ENCODE measurements around the gene DUS4L.

Gene DUS4L

GRCh38 chr7:107599262-107599661, 35.5 kb downstream of the DUS4L start:
- TF ChIP-seq USF1 (IDR thresholded peaks at IDR 0.05) (no peak), MAX (IDR thresholded peaks at IDR 0.05) (no peak), CEBPB (IDR thresholded peaks at IDR 0.05) (no peak), TCF12 (IDR thresholded peaks at IDR 0.05; ENCODE audit: low read depth) (no peak), TAF1 (IDR thresholded peaks at IDR 0.05; ENCODE audit: low read depth) (no peak), NFIC (IDR thresholded peaks at IDR 0.05) (no peak), EP300 (IDR thresholded peaks at IDR 0.05; ENCODE audit: borderline replicate concordance) (no peak), EGR1 (IDR thresholded peaks at IDR 0.05) (no peak), ZBTB7A (IDR thresholded peaks at IDR 0.05; ENCODE audit: low read depth) (no peak), TEAD4 (IDR thresholded peaks at IDR 0.05) (no peak), CREB1 (IDR thresholded peaks at IDR 0.05; ENCODE audit: low read depth) (no peak), RAD21 (IDR thresholded peaks at IDR 0.05; ENCODE audit: low read depth) (no peak), FOXM1 (IDR thresholded peaks at IDR 0.05; ENCODE audit: borderline replicate concordance, low read depth) (no peak), REST (IDR thresholded peaks at IDR 0.05; ENCODE audit: low read depth) (no peak), YY1 (IDR thresholded peaks at IDR 0.05; ENCODE audit: low read depth) (no peak)

- no peak for TF ChIP-seq MAX (IDR thresholded peaks at IDR 0.05)
- TF ChIP-seq EP300 (IDR thresholded peaks at IDR 0.05; ENCODE audit: borderline replicate concordance), result no peak
- TF ChIP-seq EGR1 (IDR thresholded peaks at IDR 0.05), result no peak
- no peak for TF ChIP-seq FOXM1 (IDR thresholded peaks at IDR 0.05; ENCODE audit: borderline replicate concordance, low read depth)
- no peak for TF ChIP-seq NFIC (IDR thresholded peaks at IDR 0.05)
- no peak for TF ChIP-seq USF1 (IDR thresholded peaks at IDR 0.05)
- TF ChIP-seq TEAD4 (IDR thresholded peaks at IDR 0.05), result no peak
- no peak for TF ChIP-seq RAD21 (IDR thresholded peaks at IDR 0.05; ENCODE audit: low read depth)
- no peak for TF ChIP-seq TAF1 (IDR thresholded peaks at IDR 0.05; ENCODE audit: low read depth)
- no peak for TF ChIP-seq TCF12 (IDR thresholded peaks at IDR 0.05; ENCODE audit: low read depth)
These were observed 37.0 kb downstream of the DUS4L start for GRCh38 chr7:107600816-107601215.

- TF ChIP-seq EP300 (IDR thresholded peaks at IDR 0.05; ENCODE audit: borderline replicate concordance) (no peak), REST (IDR thresholded peaks at IDR 0.05; ENCODE audit: low read depth) (no peak)
These were observed 41.5 kb downstream of the DUS4L start for GRCh38 chr7:107605218-107605815.

GRCh38 chr7:107606303-107606702, 42.5 kb downstream of the DUS4L start:
- no peak for TF ChIP-seq CREB1 (IDR thresholded peaks at IDR 0.05; ENCODE audit: low read depth)

- TF ChIP-seq TEAD4 (IDR thresholded peaks at IDR 0.05) (no peak), TAF1 (IDR thresholded peaks at IDR 0.05; ENCODE audit: low read depth) (no peak), RAD21 (IDR thresholded peaks at IDR 0.05; ENCODE audit: low read depth) (no peak), REST (IDR thresholded peaks at IDR 0.05; ENCODE audit: low read depth) (no peak), ZBTB7A (IDR thresholded peaks at IDR 0.05; ENCODE audit: low read depth) (no peak), YY1 (IDR thresholded peaks at IDR 0.05; ENCODE audit: low read depth) (no peak)
These were observed 46.1 kb downstream of the DUS4L start for GRCh38 chr7:107609811-107610261.
